GM18909 (cell line): Measurements from ENCODE around the gene MMP7.
"Not testable (repeated sequence)": the region's sequence is repeated elsewhere in the genome, so short reads cannot be mapped to it uniquely, and the experiment has no call there.

Source experiments
- ATAC-seq: cut with Tn5 transposase; IDR thresholded peaks from one replicate; pipeline ENCODE4 v1.9.1; 2021; ENCODE audit warnings: mild to moderate bottlenecking; ENCODE audit not compliant: unreplicated experiment, poor library complexity

Gene MMP7

GRCh38 chr11:102544594-102544993 lies 14.0 kb upstream of the MMP7 start:
- ATAC-seq, result no peak

DNA sequence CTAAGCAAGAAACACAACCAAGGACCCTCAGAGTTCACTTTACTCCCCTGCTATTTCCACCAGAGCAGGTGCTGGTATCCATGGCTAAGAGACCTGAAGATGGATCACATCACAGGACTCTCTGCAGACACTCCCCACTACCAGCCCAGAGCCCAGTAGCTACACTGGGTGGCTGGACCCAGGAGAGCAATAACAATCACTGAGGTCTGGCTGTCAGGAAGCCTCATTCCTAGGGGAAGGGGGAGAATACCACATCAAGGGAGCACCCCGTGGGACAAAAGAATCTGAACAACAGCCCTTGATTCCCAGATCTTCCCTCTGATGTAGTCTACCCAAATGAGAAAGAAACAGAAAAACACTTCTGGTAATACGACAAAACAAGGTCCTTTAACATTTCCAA lies 9.0 kb upstream of the MMP7 start:
- ATAC-seq, result no peak

DNA sequence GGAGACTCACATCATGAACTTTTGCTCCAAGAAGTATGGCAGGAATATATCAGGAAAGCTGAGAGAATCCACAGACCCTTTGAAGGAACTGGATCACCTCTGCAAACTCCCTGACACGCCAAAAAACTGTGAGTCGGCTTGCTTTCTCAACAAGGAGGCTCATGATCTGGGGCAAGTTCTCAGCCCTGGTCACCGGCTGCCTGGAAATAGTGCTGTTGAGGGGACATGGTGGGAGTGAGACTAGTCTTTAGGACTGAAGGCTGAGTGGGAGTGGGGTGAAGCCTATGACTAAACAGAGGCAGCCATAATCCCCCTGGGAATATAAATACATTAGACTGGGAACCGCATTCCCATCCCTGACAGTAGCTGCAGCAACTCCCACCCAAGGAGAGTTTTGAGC lies 8.4 kb upstream of the MMP7 start:
- no peak for ATAC-seq

DNA sequence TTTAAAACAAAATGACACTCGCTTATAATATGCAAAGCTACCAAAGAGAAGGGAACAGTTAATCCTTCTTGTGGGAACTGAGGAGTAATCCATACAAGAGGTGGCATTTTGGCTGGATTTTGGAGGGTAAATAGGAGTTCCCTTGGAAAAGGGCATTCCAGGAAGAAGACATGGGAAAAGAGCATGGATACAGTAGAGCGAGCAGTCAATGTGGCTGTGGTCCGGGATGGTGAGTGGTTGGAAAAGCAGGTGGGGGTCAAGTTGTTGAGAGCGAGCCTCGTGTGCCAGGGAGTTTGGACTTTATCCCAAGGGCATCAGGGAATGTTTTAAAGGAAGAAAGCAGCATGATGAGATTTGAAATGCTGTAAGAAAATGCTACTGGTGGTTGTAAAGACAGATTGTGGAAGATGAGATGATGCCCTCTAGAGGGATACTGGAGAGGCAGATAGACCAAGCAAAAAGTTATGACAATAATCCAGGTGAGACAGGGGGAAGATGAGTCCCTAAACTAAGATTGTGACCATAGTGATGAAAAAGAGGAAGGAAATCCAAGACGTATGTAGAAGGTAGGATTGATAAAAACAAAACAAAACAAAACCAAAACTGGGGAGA lies 3.8 kb upstream of the MMP7 start:
- no peak for ATAC-seq

DNA sequence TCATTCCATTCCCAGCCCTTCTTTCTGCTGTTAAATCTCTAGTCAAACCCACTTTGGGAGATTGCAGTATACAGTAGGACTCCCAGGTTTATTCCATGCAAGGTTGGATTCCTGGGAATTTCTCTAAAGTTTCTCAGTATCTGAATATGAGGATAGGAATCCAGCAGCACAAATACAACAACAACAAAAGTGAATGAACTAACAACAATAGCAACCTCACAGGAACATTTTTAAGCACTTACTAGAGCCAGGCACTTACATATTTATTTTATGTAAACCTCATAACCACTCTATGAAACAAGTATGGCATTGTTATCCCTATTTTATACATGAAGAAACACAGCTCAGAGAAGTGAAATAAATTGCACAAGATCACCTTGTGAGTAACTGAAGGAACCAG lies 1.9 kb downstream of the MMP7 start:
- ATAC-seq, result no peak

DNA sequence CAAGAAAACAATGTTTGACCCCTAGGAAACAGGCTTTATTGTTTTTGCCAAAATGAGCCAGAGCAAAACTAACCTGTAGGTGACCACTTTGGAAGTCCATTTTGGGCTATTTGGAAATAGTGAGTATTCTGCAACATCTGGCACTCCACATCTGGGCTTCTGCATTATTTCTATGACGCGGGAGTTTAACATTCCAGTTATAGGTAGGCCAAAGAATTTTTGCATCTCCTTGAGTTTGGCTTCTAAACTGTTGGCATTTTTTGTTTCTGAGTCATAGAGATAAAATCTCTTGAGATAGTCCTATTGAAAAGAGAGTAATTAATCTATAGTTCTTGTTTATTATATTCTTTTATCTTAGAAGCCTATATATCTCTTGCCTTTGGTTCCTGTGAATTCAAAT lies 2.9 kb downstream of the MMP7 start:
- ATAC-seq, result no peak

- no peak for ATAC-seq
These were observed 3.5 kb downstream of the MMP7 start for GRCh38 chr11:102527041-102527440.

GRCh38 chr11:102523887-102524286 lies 6.7 kb downstream of the MMP7 start:
- no peak for ATAC-seq

DNA sequence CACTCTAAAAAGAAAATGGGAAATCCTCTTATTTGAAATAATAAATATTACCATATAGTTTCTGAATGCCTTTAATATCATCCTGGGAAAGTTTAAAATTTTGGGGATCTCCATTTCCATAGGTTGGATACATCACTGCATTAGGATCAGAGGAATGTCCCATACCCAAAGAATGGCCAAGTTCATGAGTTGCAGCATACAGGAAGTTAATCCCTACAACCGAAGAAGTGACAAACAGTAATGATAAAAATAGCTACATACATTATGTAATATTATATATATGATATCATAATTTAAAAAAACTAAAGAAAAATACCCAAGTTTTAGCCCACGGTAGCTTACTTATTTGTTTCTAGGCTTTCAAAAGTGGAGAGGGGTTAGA lies 7.4 kb downstream of the MMP7 start:
- ATAC-seq, result no peak

GRCh38 chr11:102522312-102523188 lies 8.0 kb downstream of the MMP7 start:
- no peak for ATAC-seq

- ATAC-seq, result no peak
These were observed 9.4 kb downstream of the MMP7 start for GRCh38 chr11:102521121-102521520.

DNA sequence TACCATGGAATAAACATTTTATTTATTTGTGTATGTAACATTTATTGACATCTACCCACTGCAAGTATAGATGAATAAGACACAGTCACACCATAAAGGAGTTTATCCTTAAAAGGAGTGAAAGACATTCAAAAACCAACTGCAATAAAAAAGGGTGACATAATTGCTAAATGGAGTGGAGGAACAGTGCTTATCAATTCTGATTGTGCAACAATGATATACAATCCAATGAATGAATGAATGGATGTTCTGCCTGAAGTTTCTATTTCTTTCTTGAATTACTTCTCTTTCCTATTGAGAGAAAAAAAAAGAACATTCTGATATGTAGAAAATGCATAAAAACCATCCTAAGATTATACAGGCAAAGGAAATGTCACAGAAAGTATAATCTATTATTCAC lies 10.0 kb downstream of the MMP7 start:
- no peak for ATAC-seq

- ATAC-seq, result no peak
These were observed 12.1 kb downstream of the MMP7 start for GRCh38 chr11:102518296-102519094.

GRCh38 chr11:102517670-102518069 lies 12.9 kb downstream of the MMP7 start:
- ATAC-seq, result no peak

- no peak for ATAC-seq
These were observed 14.4 kb downstream of the MMP7 start for GRCh38 chr11:102516179-102516578.

DNA sequence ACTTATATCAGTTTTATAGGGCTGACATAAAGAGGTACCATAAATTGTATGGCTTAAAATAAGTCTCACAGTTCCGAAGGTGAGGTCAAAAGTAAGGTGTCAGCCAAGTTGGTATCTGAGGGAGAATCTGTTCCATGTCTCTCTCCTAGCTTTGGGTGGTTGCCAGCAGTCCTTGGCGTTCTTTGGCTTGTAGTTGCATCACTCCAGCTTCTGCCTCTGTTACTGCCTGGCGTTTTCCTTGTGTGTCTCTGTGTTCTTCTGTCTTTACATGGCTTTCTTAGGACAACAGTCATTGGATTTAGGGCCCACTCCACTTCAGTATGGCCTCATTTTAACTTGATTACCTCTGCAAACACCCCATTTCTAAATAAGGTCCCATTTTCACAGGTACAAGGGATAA lies 16.7 kb downstream of the MMP7 start:
- no peak for ATAC-seq

DNA sequence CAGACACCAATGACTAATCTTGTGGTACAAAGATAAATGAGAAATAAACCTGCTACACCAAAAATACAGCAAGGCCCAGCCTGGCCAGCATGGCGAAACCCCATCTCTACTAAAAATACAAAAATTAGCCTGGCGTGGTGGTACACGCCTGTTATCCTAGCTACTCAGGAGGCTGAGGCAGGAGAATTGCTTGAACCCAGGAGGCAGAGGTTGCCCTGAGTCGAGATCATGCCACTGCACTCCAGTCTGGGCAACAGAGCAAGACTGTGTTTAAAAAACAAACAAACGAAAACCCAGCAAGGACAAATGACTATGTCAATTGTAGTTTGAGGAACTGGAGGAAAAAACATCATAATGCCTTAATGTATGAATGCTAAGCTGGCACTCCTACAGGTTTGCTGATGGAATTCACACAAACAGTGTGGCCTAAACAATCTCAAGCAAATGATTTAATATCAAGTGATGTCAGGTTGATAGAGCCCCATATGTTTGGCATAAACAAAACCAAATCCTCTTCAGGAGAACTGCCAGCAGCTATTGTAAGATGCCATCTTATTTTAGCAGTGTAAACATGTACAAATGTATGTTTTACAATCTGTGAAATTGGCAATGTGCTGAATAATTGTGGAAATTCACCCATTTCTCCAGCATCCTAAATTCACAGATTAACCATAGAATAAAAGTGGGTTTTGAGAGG lies 20.0 kb downstream of the MMP7 start:
- no peak for ATAC-seq

- not testable (repeated sequence) for ATAC-seq
These were observed 27.7 kb downstream of the MMP7 start for GRCh38 chr11:102502831-102503230.

GRCh38 chr11:102500829-102501228 lies 29.7 kb downstream of the MMP7 start:
- no peak for ATAC-seq

DNA sequence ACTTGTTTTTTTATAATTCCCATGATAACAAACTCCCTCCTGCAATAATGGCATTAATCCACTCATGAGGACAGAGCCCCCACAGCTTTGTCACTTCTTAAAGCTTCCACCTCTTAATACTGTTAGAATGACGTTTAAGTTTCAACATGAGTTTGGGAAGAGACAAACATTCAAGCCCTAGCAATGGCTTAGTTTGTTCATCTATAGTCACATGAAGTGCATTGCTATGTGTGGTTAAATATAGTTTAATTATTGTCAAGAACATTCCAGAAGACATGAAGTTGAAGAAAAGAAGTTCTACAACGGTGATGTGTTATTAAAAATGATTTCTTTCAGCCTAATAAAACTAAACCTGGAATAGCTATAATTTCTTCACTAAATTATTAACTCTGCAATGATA lies 30.6 kb downstream of the MMP7 start:
- no peak for ATAC-seq

GRCh38 chr11:102499151-102499550 lies 31.4 kb downstream of the MMP7 start:
- no peak for ATAC-seq
